ENCODE measurements around the gene PMS2. TPM values are rescaled to one million over a fixed set of nuclear protein-coding genes. Genes with fewer than 3 reads are reported as not detected.
"Not testable (repeated sequence)": the region's sequence is repeated elsewhere in the genome, so short reads cannot be mapped to it uniquely, and the experiment has no call there.

Gene PMS2
- 23.1 and 35.8 TPM in 2 replicates for total RNA-seq (ENCODE audit: low replicate concordance)

GRCh38 chr7:6008668-6009611 is at the start of gene PMS2, which contains the start of gene AIMP2:
PMS2 (minus strand) TSS chr7:6009049; CDS start chr7:6009019, 30 bp downstream.
AIMP2 (plus strand) TSS chr7:6009272; CDS start chr7:6009364, 92 bp downstream.
- Mint-ChIP-seq H3K36me3 (peaks cover 6% of the 10 kb centered on the region), H3K27me3 (ENCODE audit: insufficient read depth, low read depth) (peaks cover 2% of the 10 kb centered on the region), H3K4me1 (peaks cover 15% of the 10 kb centered on the region), H3K27ac (peak within 1 kb of the TSS; percentile 91), H3K9me3 (no peaks in the 10 kb centered on the region), H3K4me3 (peak within 1 kb of the TSS; percentile 92)
- Histone ChIP-seq H3K4me1 (peaks cover 5% of the 10 kb centered on the region), H3K27ac (peak within 1 kb of the TSS; percentile 89), H3K27me3 (no peaks in the 10 kb centered on the region), H3K4me2 (peak within 1 kb of the TSS; percentile 82), H3K79me2 (ENCODE audit: low read depth) (peaks cover 73% of the 10 kb centered on the region), H3K36me3 (no peaks in the 10 kb centered on the region), H3K9ac (peak within 1 kb of the TSS; percentile 80), H3F3A (ENCODE audit: low read depth) (peaks cover 16% of the 10 kb centered on the region), H3K9me3 (ENCODE audit: low read depth) (no peaks in the 10 kb centered on the region), H2AFZ (replicated peaks) (peak within 1 kb of the TSS; percentile 46), H3K4me3 (peak within 1 kb of the TSS; percentile 65), H4K20me1 (ENCODE audit: low read depth) (no peaks in the 10 kb centered on the region)
- no peak for TF ChIP-seq EZH2 (IDR thresholded peaks at IDR 0.05)
- TF ChIP-seq CTCF (IDR thresholded peaks at IDR 0.05): peak; percentile 20
- peak; percentile 99 for DNase-seq (ENCODE audit: low spot score)

- Histone ChIP-seq H3K4me1 (peaks cover 12% of the 10 kb centered on the region), H3K79me2 (ENCODE audit: low read depth) (peaks cover 60% of the 10 kb centered on the region), H3K9me3 (ENCODE audit: low read depth) (no peaks in the 10 kb centered on the region), H3K36me3 (peaks cover 6% of the 10 kb centered on the region), H3K4me2 (peak overlapping the region; percentile 96), H3K27ac (no peak overlapping the region), H3K4me3 (peak overlapping the region; percentile 83), H2AFZ (replicated peaks) (no peak overlapping the region), H4K20me1 (ENCODE audit: low read depth) (peaks cover 30% of the 10 kb centered on the region), H3K27me3 (no peaks in the 10 kb centered on the region), H3K9ac (no peak overlapping the region), H3F3A (ENCODE audit: low read depth) (peaks cover 10% of the 10 kb centered on the region)
- Mint-ChIP-seq H3K27me3 (ENCODE audit: insufficient read depth, low read depth) (no peaks in the 10 kb centered on the region), H3K4me1 (peaks cover 16% of the 10 kb centered on the region), H3K27ac (peak overlapping the region; percentile 42), H3K9me3 (no peaks in the 10 kb centered on the region), H3K36me3 (peaks cover 7% of the 10 kb centered on the region), H3K4me3 (peak overlapping the region; percentile 97)
- no peak for TF ChIP-seq EZH2phosphoT487 (IDR thresholded peaks at IDR 0.05)
- no peak for TF ChIP-seq CTCF (IDR thresholded peaks at IDR 0.05)
- no peak for TF ChIP-seq EZH2 (IDR thresholded peaks at IDR 0.05)
- DNase-seq (ENCODE audit: low spot score): no peak
Measured at GRCh38 chr7:6057316-6058129, 48.7 kb upstream of the PMS2 start.

GRCh38 chr7:6056616-6057015 is 47.8 kb upstream of the PMS2 start:
- Histone ChIP-seq H4K20me1 (ENCODE audit: low read depth) (peaks cover 30% of the 10 kb centered on the region), H3K4me3 (no peak overlapping the region), H3K79me2 (ENCODE audit: low read depth) (peaks cover 68% of the 10 kb centered on the region), H3K9me3 (ENCODE audit: low read depth) (no peaks in the 10 kb centered on the region), H3K4me2 (peak overlapping the region; percentile 96), H3K4me1 (peaks cover 12% of the 10 kb centered on the region), H3F3A (ENCODE audit: low read depth) (peaks cover 10% of the 10 kb centered on the region), H3K9ac (no peak overlapping the region), H3K27ac (no peak overlapping the region), H2AFZ (replicated peaks) (no peak overlapping the region), H3K36me3 (peaks cover 6% of the 10 kb centered on the region), H3K27me3 (no peaks in the 10 kb centered on the region)
- Mint-ChIP-seq H3K36me3 (peaks cover 7% of the 10 kb centered on the region), H3K4me1 (peaks cover 16% of the 10 kb centered on the region), H3K9me3 (no peaks in the 10 kb centered on the region), H3K4me3 (no peak overlapping the region), H3K27me3 (ENCODE audit: insufficient read depth, low read depth) (no peaks in the 10 kb centered on the region), H3K27ac (no peak overlapping the region)
- TF ChIP-seq EZH2phosphoT487 (IDR thresholded peaks at IDR 0.05) (no peak), EZH2 (IDR thresholded peaks at IDR 0.05) (no peak), CTCF (IDR thresholded peaks at IDR 0.05) (no peak)
- no peak for DNase-seq (ENCODE audit: low spot score)

- not testable (repeated sequence) for H3K27ac ChIP-seq; H3K27me3 ChIP-seq; H3K4me3 ChIP-seq; H3F3A ChIP-seq (ENCODE audit: low read depth); H3K27ac Mint-ChIP-seq; H3K4me3 Mint-ChIP-seq; H3K4me1 ChIP-seq; H3K4me1 Mint-ChIP-seq; H3K9me3 Mint-ChIP-seq; H3K27me3 Mint-ChIP-seq (ENCODE audit: insufficient read depth, low read depth); H3K9me3 ChIP-seq (ENCODE audit: low read depth); H3K4me2 ChIP-seq; H3K9ac ChIP-seq; DNase-seq (ENCODE audit: low spot score); H2AFZ ChIP-seq (replicated peaks); H3K36me3 ChIP-seq
- peaks cover 11% of the 10 kb centered on the region for H4K20me1 ChIP-seq (ENCODE audit: low read depth)
- H3K79me2 ChIP-seq (ENCODE audit: low read depth): peaks cover 41% of the 10 kb centered on the region
- peaks cover 16% of the 10 kb centered on the region for H3K36me3 Mint-ChIP-seq
Measured at GRCh38 chr7:6051185-6051584, 42.3 kb upstream of the PMS2 start.
